ENCODE results near the gene CREB5. TPM values are rescaled to one million over a fixed set of nuclear protein-coding genes. Genes with fewer than 3 reads are reported as not detected.

Gene CREB5
- total RNA-seq, 1 donor from 2014 or later, result 52.7 TPM

DNA sequence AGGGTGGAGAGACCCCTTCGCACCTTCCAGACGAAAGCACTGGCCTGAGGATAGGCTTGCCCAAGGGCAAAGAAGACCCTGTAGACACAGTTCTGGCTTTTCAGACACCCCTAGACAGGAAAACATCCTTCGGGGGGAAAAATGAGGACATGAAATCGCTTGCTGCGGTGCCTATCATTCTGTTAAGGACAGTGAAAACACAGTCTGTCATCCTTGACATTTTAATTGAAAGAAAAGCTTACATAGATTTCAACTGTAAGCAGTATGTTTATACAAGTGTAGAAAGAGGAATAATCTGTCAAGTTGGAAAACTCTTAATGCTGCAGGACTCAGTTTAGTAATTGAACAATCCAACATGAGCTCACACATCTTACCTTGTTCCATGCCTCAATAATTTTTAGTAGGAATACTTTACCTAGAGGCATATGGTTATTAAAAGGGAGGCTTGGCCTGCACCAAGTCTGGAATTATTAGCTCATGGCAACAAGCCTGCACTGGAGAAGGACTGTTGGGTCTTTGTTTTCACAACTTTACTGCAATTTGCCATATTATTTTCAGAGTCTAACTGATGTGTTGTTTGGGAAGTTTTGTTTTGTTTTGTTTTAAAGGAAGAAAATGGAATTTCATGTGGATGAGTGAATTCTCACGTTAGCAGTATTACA, 302.3 kb downstream of the CREB5 start:
- DNase-seq, result no peak

DNA sequence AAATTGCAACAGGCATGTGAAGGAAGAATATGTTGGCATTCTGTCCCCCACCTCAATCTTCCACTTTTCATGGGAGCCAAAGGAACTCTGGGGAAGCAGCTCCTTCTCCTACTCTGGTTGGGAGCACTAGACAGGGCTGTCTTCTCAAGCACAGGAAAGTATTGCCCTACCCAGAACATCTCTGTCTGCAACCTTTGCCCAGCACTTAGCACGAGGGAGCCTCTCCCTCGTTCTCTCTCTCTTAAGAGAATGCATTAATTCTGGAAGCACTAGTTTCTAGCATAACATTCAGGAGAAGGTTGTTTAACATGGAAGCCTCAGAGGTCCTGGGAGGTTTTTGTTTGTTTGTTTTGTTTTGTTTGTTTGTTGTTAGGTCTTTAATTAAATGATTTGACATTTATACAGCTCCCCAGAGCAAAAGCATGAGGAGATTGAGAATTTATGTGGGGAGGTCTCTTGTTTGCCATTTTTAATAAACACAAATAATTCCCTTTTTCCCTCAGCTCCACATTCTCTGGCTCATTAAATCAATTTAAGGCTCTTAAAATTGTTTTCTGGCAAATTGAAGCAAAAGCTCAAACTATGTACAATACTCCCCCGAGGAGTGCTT, 305.2 kb downstream of the CREB5 start:
- no peak for DNase-seq

DNA sequence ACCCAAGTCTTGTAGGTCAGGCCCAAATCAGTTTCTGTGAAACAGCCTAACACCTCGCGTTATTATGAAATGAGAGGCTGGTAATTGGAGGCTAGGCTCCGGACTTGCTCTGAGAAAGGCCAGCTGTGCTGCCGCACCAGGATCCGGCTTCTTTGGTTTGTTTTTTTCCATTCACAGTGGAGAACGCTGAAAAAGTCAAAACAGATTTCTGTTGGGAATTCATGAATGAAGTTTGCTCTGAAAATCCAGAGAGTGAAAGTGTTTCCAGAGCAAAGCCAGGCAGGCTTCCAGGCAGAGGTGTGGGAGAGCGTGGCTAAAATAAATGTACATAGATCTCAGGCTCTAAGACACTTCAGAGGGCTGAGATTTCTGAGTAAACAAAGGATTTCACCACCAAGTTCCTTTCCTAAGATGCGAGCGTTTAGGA, 305.8 kb downstream of the CREB5 start:
- DNase-seq, result no peak

DNA sequence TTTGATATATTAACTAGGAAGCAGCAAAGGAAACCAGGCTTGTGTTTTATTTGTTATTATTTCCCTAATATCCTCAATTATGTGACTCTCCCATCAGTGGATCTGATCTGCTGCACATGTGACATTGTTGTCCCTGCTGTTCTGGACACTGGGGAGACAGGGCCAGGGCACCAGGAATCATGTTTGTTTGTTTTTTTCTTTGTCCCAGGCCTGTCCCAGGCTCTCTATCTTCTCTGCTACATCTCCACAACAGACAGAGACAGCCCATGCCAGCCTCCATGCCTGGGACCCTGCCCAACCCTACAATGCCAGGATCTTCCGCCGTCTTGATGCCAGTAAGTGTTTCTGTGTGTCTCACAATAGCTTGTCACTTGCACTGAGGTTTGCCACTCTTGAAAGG, 306.2 kb downstream of the CREB5 start:
- DNase-seq, result no peak

DNA sequence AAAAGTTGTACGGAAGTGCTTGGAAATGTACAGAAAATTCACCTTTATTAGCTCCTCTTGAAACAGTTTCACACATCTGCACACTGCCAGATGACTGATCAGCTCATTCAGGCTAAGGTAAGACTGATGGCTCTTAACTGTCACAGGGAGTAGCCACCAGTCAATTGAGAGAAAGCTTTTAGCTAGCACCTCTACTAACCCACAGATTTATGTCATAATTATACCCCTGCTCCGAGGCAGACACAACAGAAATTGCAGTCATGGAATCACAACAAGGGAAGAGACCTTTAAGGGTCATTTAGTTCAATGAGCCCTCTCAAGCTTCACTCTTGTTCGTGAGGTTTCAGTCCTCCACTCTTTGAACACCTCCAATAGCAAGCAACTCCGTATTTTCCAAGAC, 310.4 kb downstream of the CREB5 start:
- DNase-seq, result no peak

DNA sequence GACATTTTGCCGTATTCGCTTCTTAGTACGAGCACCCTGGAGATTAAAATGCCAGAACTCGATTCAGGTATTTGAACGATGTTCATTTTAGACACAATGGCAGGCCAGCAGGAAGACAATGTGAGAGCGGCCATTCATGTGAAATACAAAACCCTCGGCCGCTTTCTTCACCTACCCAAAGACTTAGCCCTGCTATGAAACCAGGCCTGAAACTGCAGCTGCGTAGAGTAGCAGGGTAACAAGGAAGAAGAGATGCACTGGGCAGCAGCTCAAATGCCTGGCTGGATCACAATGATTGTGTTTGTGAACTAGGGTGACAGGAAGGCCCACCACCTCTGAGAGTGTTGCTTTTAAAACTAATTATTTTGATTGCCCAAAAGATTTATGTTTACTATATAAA, 311.0 kb downstream of the CREB5 start:
- no peak for DNase-seq

DNA sequence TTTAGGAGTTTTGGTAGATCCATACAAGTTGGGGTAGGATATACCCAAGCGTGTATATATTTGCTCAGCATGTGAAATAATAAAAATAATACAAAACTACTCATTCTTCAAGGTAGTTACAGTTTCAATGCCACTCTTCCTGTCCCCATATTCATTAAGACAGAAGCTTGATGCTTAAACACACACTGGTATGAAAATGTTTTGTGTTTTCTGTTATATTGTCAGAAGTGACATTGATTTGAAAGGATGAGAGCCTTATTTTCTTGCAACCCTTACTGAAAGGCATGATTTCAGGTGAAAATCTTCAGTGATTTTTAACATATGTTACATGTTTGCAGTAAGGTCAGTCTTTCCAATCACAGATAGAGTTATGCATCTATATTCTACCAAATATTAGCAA, 312.2 kb downstream of the CREB5 start:
- DNase-seq, result no peak

DNA sequence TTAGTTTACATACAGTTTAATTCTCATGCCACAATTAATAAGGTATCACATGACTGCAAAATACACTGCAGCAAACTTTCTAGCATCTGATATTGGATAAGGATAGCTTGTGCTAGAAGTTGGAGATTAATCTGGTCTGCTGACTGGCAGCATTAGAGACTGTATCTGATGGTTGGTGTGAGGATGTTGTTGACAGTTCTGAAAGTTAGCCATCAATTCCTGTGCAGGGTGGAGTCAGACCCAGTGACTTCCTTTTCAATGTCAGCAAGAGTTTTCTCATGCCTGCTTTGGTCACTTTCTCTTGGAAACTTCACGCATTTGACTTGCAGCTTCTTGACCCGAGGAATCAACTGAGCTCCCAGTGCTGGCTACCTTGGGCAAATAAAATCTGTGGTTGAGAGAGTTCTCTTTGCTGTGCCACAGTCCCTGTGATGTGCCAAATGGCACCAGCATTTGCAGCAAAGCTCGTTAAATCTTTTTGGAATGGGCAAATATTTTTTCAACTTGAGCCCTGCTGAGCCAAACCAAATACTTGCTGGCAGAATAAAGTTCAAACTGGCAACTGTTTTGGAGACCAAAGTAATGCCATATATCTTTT, 312.8 kb downstream of the CREB5 start:
- DNase-seq, result no peak

DNA sequence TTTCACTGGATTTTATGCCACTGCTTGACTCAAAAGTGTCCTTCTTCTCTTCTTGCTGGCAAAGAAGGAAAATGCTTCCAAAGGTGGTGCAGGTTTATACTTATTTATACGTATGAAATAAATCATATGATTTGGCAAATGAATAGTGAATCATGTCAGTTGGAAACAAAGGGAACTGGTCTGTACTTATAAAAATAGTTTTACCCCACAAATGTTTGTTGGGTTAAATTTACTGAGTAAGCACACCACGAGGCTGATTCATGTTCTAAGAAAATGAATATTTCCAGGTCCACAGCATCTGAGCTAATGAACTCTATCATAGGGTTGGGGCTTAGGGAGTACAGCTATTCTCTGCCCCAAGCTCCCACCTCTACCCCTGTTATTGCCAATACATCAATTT, 313.6 kb downstream of the CREB5 start:
- DNase-seq, result no peak

DNA sequence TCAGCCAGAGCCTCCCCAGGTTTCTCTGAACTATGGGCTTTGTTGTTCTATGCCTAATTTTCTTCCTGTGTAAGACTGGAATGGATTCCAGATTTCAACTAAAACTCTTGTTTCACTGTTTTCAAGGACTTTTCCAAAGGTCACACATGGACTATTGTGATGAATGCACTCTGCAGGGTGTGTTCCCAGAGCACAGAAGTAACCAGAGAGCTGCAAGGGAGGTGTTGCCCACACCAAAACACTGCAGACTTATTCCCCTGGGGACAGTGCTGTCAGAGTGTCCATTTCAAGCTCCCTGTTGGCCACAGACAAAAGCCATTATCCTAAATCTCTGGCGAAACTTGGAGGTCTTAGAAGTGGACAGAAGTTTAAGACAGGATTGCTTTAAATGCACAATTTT, 314.2 kb downstream of the CREB5 start:
- no peak for DNase-seq

DNA sequence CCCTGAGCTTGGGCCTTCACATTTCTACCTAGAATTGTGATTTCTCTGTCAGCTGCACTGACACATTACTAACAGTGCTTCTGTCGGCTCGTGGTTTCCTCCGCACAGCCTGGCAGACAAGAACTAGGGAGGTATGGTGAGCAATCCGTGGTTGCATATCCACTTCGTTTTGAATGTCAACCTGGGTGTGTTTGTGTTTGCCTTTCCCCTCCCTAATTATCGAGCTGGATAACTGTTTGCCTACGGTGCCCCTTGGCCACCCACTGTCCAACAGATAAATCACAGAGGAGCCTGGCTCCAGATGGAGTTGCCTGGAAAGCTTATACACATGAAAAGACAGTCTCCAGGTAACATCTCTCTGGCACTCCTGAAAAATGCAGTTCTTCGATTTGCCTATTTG, 317.0 kb downstream of the CREB5 start:
- DNase-seq, result no peak

DNA sequence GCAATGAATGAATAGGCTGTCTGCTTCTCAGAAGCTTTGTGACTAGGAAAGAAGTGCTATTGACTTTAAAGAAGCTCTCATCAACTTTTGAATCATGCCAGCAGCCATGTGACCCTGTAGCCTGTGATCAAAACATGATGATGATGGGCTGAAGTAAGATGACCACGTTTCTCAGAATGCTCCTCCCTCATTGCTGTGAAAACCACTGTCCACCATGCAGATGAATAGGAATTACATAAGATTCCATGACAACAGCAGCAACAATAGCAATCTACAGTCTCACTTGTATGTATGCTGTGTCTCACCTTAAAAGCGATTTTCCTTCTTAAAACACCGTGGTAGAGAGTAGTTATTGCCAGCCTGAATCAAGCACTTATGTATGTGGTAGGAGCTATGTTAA, 317.4 kb downstream of the CREB5 start:
- no peak for DNase-seq

DNA sequence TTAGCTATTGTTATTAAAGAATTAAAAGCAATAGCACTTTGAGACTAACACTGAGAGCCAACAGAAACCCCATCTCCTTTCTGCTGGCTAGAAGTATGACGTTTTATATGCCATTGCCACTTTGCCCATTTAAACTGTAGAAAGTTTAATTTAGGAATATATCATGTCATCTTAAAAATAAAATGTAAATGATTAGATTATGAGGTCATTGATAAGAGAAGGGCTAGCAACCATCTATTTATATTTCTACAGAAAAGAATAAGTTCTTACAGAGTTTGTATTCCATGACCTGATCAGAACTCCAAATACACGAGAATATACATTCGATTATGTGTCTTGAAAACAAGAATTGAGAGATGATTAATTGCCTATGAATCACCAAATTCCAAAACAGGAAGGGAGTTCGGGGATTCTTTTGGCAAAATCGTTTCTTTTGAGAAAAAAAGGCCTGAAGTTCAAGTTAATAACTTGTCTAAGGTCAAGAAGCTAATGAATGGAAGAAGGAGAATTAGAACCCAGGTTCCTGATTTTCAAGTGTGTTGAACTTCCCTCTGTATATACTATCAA, 318.9 kb downstream of the CREB5 start:
- no peak for DNase-seq

DNA sequence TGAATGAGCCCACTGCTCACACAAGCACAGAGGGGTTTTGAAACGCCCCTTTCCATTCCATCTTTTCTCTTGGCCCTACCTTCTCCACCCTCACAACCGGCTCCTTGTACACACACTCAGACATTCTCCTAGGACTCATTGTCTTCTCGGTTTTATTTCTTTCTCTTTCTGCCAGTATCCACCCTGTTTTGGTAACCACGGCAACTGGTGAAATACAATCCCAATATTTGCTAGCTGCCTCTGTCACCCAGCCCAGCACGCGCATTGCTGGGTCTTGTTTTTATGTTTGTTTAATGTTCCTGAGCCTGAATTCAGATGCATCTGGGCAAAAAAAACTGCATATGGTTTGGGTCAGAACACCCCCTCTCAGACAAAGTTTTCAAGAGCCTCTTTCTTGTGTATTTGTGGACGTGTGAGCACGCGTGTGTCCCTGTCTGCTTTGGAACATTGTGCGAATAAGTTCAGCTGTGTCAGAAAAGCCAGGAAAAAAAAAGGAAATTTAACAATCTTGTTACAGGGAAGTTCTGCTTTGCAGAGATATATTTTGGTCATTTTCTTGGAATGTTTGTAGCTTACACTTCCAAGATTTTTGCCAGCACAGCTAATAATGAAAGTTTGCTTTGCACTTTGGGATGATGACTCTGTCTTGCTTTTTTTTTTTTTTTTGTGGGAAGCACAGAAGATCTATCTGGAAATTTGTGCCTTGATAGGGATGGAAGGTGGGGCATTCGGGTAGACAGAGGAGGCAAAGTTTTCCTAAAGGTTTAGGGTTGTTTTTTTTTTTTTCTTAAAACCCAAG, 320.0 kb downstream of the CREB5 start:
- DNase-seq, result peak; percentile 85

DNA sequence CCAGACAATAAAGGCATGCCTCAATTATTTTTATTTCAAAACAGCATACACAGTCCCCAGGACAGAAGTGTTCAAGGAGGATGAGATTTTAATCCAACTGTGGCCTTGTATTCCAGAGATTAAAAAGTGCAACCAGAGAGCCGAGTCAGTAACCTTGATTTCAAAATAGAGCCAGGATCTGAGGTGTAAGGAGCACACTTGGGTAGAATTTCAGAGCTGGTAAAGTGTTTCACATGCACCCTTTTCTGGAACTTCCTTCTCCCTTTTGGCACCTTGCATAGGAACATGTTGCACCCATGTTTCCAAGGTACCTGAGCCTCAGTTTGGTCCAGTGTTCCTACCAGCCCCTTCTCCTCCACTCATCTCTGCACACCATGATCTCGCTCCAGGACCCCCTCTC, 320.7 kb downstream of the CREB5 start:
- DNase-seq, result no peak

DNA sequence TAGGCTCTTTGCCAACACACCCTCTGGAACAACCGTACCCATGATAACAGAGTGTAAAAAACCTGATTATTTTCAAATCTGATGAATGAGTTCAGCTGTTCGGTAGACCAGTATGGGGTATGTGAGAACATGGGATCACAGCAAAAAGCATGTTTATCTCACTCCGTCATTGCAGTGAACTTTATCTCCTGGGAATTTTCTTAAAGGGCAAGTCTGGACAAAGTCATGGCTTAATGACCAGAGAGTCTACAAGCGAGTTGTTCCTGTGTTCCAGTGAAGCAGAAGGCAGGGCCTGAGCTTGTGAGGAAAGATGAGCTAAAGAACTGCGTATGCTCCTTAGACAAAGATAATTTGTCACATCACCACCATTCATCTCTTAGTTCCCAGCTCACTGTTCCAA, 326.1 kb downstream of the CREB5 start:
- no peak for DNase-seq

DNA sequence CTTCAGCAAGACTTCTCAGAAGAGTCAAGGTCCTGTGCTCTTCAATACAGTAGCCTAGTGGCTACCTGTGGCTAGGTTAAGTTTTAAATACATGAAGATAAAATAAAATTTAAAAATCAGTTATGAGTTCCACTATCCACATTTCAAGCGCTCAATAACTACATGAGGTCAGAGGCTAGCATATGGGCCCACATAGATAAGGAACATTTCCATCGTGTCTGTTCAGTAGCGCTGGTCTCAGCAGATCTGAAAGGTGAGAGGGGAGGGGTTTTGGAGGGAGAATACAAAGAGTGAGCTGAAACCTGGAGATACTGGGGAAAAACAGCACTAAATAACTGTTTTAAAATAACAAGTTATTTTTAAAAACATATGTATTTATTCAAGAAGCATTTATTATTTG, 326.8 kb downstream of the CREB5 start:
- no peak for DNase-seq

DNA sequence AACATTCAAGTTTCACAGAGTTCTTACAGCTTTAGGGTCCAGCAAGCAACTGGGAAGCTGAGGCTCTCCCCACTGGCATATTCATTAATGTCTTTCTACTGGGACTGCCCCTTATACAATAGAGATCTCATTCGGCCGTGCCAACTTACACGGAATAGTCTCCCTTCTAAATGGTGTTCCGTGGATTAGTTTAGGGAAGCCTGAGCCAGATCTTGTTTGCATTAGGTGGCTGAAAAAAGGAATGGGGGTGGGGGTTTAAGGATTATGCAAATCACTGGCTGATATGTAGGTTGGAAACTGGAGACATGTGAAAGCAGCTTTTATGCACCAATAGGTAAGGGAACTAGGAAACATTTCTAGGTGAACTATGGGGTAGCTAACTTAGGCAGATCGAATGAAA, 327.5 kb downstream of the CREB5 start:
- DNase-seq, result no peak

DNA sequence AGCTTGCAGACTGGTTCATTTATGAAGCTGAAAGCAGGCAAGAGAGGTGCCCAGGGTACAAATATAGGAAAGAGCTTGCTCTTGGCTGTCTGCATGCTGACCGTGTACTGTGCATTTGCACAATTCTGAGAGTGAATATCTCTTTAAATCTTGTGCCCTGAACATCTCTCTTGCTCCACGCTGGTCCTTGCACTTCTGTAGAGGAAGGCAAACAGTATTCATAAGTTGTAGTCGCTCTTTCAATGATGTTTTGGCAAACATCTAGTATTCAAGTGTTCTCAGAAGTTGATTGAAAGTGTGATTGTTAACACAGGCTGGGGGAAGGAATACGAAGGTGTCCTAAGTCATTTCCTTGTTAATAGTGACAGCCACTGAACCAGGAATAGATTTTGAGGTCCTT, 332.6 kb downstream of the CREB5 start:
- DNase-seq, result no peak

DNA sequence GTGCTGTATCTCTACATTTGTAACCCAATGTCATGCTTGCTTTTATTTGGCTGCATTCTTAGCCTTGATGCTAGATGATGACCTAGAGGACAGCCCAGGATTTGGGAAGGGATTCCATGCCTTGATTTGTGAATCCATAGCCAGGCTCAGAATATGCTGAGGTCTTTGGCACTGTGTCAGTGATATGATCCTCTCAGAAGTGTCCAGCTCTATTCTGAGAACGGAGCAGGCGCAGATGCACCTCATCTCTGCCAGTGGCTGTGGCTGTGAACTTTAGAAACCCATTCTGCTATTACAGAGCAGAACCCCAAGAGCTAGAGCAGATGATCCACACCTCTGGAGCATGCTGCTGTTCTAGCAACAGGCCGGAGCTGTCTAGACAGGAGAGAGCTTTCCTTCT, 333.0 kb downstream of the CREB5 start:
- no peak for DNase-seq

DNA sequence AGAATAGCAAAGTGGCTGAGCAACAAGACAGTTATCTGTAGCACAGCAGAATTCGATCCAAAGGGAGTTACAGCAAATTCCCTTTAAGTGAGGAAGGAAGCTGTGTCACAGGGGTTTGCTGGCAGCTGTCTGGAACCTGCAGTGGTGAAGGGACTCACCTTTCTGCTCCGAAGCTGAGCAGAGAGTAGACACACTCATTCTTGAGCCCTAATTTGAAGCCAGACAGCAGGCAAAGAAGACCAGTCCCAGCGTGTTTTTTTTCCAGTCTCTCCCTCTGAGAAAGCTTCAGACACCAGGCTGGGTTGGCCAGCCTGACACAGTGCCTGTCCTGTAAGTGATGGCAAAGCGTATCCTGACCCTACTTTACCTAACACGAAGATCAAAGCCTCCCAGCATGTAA, 335.1 kb downstream of the CREB5 start:
- DNase-seq, result no peak

DNA sequence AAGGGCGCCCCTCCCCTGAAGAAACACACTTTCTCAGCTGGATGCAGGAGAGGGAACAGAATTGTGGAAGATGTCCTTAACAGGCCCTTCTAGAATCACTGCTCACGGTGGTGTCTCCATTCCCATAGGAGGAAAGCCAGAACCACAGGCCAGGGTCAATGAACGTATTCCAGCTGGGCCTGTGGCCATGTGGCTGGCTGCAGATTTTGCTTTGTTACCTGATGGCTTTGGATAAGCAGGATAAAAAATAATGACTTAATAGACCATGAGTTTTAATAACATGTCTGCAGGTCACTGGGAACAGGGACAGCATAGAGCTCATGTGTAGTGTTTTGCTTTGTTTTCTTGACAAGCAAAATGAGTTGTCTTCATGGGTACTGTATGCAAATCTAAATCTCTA, 335.5 kb downstream of the CREB5 start:
- DNase-seq, result no peak

DNA sequence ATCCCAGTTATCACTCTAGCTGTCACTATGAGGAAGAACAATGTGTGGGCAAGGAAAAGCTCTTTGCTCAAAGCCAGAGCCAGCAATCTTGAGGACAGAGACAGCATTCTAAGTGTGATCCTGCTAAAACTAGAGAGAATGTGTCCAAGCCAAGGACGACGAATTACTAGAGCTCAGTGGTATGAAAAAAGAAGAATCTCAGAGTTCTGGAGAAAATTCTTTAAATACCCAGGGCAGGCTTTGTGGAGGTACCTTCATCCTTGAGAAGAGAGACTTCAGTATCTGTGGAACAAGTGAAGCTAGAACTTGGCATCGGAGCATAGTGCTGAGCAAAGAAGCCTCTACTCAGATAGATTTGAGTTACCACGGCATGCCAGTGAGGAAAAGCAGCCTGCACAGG, 336.0 kb downstream of the CREB5 start:
- no peak for DNase-seq
